SK-N-SH treated with all-trans-retinoic acid at 6 μM for 48 hours (cell line): Measurements from ENCODE around the gene DOCK9.

ENCODE experiments used
- BACH2 ChIP-seq: fragments of 250-450 bp; sonication (Bioruptor Pico); IDR thresholded peaks from 2 replicates; pipeline ENCODE4 v1.9.0; 2021; ENCODE audit warnings: mild to moderate bottlenecking, borderline replicate concordance
- RARB ChIP-seq: fragments of 250-450 bp; sonication (Bioruptor Pico); IDR thresholded peaks from 2 replicates; pipeline ENCODE4 v1.8.0; 2021; ENCODE audit warnings: mild to moderate bottlenecking, moderate library complexity

- no peak for TF ChIP-seq BACH2 (CRISPR knock-in tag)
- TF ChIP-seq RARB, result no peak
Observed at GRCh38 chr13:98820300-98820699, 157.6 kb downstream of the DOCK9 start.
